NCI-H128 (cell line): ENCODE measurements around the gene POLR3A.

Experiments used
- DNase-seq: peaks from one replicate; lab custom pipeline; 2025; ENCODE audit not compliant: unreplicated experiment; lab: John Stamatoyannopoulos, UW

POLR3A gene

GRCh38 chr10:77922055-77922454 is 107.3 kb downstream of the POLR3A start:
- DNase-seq: no peak

- no peak for DNase-seq
Measured at GRCh38 chr10:77921395-77921794, 107.9 kb downstream of the POLR3A start.

GRCh38 chr10:77920495-77920894 is 108.8 kb downstream of the POLR3A start:
- DNase-seq: no peak

GRCh38 chr10:77919713-77920108 is 109.6 kb downstream of the POLR3A start:
- DNase-seq: no peak
